ENCODE results near the gene NRBP1. TPM values are rescaled to one million over a fixed set of nuclear protein-coding genes. Genes with fewer than 3 reads are reported as not detected.
A peak's percentile ranks its signal among the peaks of the same experiment; 100 is the strongest.

The NRBP1 gene
- total and polyA plus RNA-seq, 2 of the 4 experiments (the other 2 are of a cell fraction) = 120 to 155 TPM

- peak overlapping the region; percentile 56 for H3K14ac ChIP-seq (replicated peaks; ENCODE audit: low read depth, low read length)
- DNase-seq (no peak), ATAC-seq (ENCODE audit: low read depth) (no peak)
- H2AK9ac ChIP-seq (replicated peaks; ENCODE audit: low read depth, low read length, poor library complexity) = peak overlapping the region; percentile 20
- no peak overlapping the region for H2BK20ac ChIP-seq (ENCODE audit: low read depth, low read length)
- H2BK120ac ChIP-seq (ENCODE audit: low read depth, low read length) = no peak overlapping the region
- no peak overlapping the region for H3K56ac ChIP-seq (ENCODE audit: extremely low read depth, insufficient read depth, low read length)
- H3K9ac ChIP-seq (ENCODE audit: low read depth, low read length) = peak overlapping the region; percentile 87
- H2BK5ac ChIP-seq (ENCODE audit: low read depth, low read length, poor library complexity, severe bottlenecking) = peak overlapping the region; percentile 83
- WGBS, 2 experiments (ENCODE audit: extremely low coverage in 2 of 2, insufficient read length in 1 of 2) = no CpG with 5 or more reads among the region's 2 CpGs
- H4K91ac ChIP-seq (ENCODE audit: insufficient read depth, low read depth, low read length) = no peak overlapping the region
- H4K5ac ChIP-seq (ENCODE audit: low read depth, low read length) = no peak overlapping the region
- H2BK15ac ChIP-seq (ENCODE audit: low read depth, low read length) = no peak overlapping the region
- no peak for TF ChIP-seq CEBPB (IDR thresholded peaks at IDR 0.05; ENCODE audit: low read depth, low read length)
- no peak for TF ChIP-seq CTCF (conservative IDR thresholded peaks at IDR 0.05; ENCODE audit: low read depth, low read length)
- TF ChIP-seq MAZ (IDR thresholded peaks at IDR 0.05; ENCODE audit: borderline replicate concordance, low read depth, low read length) = no peak
- no peak for TF ChIP-seq NFE2L2 (IDR thresholded peaks at IDR 0.05; ENCODE audit: low read depth, low read length)
- TF ChIP-seq CHD1 (IDR thresholded peaks at IDR 0.05; ENCODE audit: low read depth, low read length) = no peak
- no peak for TF ChIP-seq MXI1 (IDR thresholded peaks at IDR 0.05; ENCODE audit: borderline replicate concordance, low read depth, low read length)
- no peak for TF ChIP-seq RCOR1 (IDR thresholded peaks at IDR 0.05; ENCODE audit: insufficient replicate concordance, low read length)
- TF ChIP-seq USF2 (IDR thresholded peaks at IDR 0.05; ENCODE audit: low read depth, low read length) = no peak
- TF ChIP-seq FOS (IDR thresholded peaks at IDR 0.05; ENCODE audit: low read depth, low read length) = no peak
- TF ChIP-seq ELK1 (IDR thresholded peaks at IDR 0.05; ENCODE audit: borderline replicate concordance, low read depth, low read length) = no peak
- TF ChIP-seq BHLHE40 (IDR thresholded peaks at IDR 0.05; ENCODE audit: low read depth, low read length) = no peak
- no peak for TF ChIP-seq MAFK (IDR thresholded peaks at IDR 0.05; ENCODE audit: low read depth, low read length)
- TF ChIP-seq RAD21 (IDR thresholded peaks at IDR 0.05; ENCODE audit: low read length) = no peak
- TF ChIP-seq POLR2A (IDR thresholded peaks at IDR 0.05; ENCODE audit: low read depth, low read length) = no peak
- no peak for TF ChIP-seq SMC3 (IDR thresholded peaks at IDR 0.05; ENCODE audit: low read depth, low read length)
- no peak for TF ChIP-seq RFX5 (IDR thresholded peaks at IDR 0.05; ENCODE audit: low read depth, low read length)
- no TSS peak for BruUV-seq (replicated peaks)
- dilution Hi-C loops (cut with HindIII; ENCODE audit: low sequenced_read_pairs, unreplicated experiment) = no loop called here
- H3K27ac ChIP-seq (ENCODE audit: insufficient read depth, low read length) = peak overlapping the region; percentile 75; the same call in 1 of the 2 replicates
- H3K79me1 ChIP-seq (ENCODE audit: low read depth in 1 of 2, low read length in 2 of 2) = peaks cover 17 to 48% of the 10 kb centered on the region in 2 experiments; a peak in 3 of 4 replicates
- H3K27me3 ChIP-seq (ENCODE audit: control insufficient read depth, insufficient read depth, low read length) = no peaks in the 10 kb centered on the region
- ChIA-PET POLR2A (ENCODE audit: unreplicated experiment) (interaction anchor here (1.9 kb wide), 1 partner anchor 23 kb away, joined by 5 read pairs; the partner anchor contains the start of gene GTF3C2), CTCF (no interaction called here)
- H3K4me3 ChIP-seq (ENCODE audit: insufficient read depth, low read depth, low read length) = peak overlapping the region; percentile 81; the same call in 1 of the 2 replicates
- no peaks in the 10 kb centered on the region for H3K9me3 ChIP-seq (ENCODE audit: control insufficient read depth, insufficient read depth, low read length)
- H2AK5ac ChIP-seq (ENCODE audit: low read depth, low read length) = no peak overlapping the region
- H3K18ac ChIP-seq (ENCODE audit: low read depth, low read length) = no peak overlapping the region
- H4K8ac ChIP-seq (ENCODE audit: low read depth in 2 of 2, low read length in 2 of 2) = peak overlapping the region in 1 of 2 experiments; percentile 95; a peak in 3 of 4 replicates
- H3K4me1 ChIP-seq (ENCODE audit: control insufficient read depth, insufficient read depth, low read length) = peaks cover 6% of the 10 kb centered on the region
- H2AFZ ChIP-seq (replicated peaks; ENCODE audit: low read length, poor library complexity) = no peak overlapping the region
- 0 out of 2 replicates have a peak, but pooled peaks cover 3% of the 10 kb centered on the region for H3K9me1 ChIP-seq (ENCODE audit: insufficient read depth, low read length)
- in situ Hi-C loops (cut with MboI; ENCODE audit: low sequenced_read_pairs) = no loop called here
- peak overlapping the region; percentile 93; the same call in 1 of the 2 replicates for H3K4ac ChIP-seq (ENCODE audit: low read depth, low read length)
- H3K4me2 ChIP-seq (ENCODE audit: low read depth, low read length) = peak overlapping the region; percentile 94
- peaks cover 17% of the 10 kb centered on the region; the same call in 1 of the 2 replicates for H4K20me1 ChIP-seq (ENCODE audit: insufficient read depth, low read length)
- intact Hi-C loops (cut with micrococcal nuclease) = no loop called here
- peak overlapping the region; percentile 64; the same call in 1 of the 2 replicates for H3K23ac ChIP-seq (ENCODE audit: low read depth, low read length)
- H3K36me3 ChIP-seq (ENCODE audit: control insufficient read depth, insufficient read depth, low read length) = peaks cover 65% of the 10 kb centered on the region
Measured at GRCh38 chr2:27379383-27379835, 49.0 kb upstream of the NRBP1 start.

Data from IMR-90 (cell line).